HG02610 (cell line): ENCODE results near the gene KNSTRN.

Experiments used
- ATAC-seq: cut with Tn5 transposase; IDR thresholded peaks from one replicate; pipeline ENCODE4 v1.9.1; 2021; ENCODE audit warnings: mild to moderate bottlenecking, moderate library complexity; ENCODE audit not compliant: unreplicated experiment

Gene KNSTRN

DNA sequence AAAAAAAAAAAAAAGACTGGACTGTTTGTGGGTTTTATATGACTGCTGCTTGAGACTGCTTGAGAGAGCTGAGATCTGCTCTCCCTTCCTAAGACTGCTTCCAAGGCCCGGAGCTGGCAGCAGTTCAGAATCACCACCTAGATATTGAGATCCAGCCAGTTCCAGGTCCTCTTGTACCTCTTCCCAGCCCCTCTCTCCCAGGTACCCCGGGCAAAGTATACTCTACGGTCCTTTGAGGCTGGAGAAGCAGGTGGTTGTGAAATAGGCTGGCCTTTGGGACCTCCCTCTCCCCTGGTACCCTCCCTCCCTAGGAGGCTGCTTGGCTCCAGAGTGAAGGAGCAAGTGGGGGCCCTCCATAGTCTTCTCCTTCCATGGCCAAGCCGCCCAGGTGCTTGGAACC is 45.7 kb downstream of the KNSTRN start:
- no peak for ATAC-seq

DNA sequence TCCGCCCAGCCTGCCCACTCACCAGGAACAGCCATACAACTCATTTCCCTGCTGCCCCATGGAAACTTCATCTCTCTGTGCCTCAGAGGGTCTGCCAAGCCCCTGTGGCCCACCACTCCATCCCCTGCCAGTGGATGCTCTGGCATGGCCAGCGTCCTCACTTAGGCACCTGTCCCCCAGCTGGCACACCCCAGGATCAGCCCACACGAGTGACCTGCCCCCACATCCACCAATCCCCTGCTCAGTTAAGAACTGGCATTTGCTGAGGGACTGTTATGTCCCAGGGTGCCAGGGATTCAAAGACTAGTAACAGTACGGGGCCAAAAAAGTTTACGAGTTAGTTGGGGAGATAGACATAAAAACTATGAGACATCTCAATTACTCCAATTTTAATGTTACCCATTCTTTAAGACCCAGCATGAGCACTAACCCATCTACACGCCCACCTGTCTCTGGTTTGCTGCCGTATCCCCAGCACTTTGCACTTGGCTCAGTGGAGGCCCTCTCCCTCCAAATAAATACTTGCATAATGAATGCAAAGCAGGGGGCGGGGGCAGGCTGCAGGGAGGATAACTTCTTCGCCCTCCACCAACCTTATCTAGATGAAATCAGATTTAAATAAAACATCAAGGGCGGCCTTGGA is 46.7 kb downstream of the KNSTRN start:
- no peak for ATAC-seq

DNA sequence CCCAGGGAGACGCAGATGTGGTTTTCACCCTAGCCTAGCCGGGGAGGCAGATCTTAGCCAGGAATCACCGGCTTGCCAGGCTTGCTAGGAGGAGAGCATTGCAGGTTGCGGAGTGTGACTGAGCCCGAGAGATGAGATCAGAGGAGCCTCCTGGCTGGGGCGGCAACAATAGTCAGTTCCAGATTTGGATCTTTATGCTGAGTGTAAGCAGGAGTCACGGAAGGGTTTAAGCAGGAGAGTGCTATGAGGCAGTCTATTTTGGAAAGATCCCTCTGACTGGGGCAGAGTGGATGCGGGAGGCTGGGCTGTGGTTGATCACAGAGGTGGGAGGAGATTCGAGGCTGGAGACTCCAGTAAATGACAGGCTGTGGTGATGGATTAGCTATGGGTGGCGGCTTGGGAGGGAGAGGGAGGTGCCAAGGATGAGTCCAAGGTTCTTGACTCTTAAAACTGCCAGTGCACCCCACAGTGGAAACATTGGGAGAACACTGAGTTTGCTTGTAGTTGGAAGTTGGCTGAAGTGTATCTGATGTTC is 47.8 kb downstream of the KNSTRN start:
- no peak for ATAC-seq

DNA sequence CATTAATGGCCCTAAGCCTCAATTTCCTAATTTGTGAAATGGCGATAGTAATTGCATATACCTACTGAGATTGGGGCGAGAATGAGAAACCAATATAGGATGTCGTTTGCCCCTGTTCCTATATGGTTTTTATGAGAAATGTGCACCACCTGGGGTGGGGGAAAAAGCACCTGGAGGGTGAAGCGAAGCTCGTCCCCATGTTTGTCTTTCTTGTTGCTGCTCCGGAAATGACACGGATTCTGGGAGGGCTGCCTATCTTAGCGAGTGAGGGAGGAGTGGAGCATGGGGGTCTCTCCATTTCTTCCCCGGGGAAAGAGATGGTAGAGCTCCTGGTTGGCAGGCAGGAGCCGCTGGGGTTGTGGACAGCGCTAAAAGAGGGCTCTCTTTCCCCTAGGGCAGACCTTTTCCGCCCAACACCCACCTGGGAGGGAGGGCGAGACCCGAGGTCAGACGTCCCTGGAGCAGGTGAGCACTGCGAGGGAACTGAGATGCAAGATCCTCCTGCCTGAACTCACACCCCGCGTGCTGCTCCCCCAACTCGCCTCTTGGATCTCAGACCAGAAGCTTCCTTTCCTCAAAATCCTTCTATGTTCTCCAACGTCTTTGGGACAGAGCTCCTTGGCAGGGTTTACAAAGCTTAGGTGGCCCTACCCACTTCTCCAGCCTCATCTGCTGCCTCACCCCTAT is 52.6 kb downstream of the KNSTRN start:
- ATAC-seq, result no peak

DNA sequence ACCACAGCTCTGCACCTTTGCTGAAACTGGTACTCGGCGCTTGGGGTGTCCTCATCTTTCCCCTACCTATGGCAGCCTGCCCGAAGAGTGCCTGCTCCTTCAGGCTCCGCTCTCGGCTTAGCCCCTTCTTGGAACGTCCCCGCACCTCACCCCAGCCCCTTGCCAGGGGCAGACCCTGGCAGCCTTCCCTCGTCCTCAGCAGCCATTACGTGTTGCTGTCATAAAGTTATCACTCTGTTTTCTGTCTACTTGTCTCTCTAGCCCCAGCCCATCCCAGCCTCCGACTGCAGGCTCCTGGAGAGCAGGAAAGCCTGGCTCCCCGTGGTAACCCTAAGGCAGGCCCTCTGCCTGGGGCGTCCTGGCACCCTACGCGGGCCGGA is 53.2 kb downstream of the KNSTRN start:
- ATAC-seq, result no peak

DNA sequence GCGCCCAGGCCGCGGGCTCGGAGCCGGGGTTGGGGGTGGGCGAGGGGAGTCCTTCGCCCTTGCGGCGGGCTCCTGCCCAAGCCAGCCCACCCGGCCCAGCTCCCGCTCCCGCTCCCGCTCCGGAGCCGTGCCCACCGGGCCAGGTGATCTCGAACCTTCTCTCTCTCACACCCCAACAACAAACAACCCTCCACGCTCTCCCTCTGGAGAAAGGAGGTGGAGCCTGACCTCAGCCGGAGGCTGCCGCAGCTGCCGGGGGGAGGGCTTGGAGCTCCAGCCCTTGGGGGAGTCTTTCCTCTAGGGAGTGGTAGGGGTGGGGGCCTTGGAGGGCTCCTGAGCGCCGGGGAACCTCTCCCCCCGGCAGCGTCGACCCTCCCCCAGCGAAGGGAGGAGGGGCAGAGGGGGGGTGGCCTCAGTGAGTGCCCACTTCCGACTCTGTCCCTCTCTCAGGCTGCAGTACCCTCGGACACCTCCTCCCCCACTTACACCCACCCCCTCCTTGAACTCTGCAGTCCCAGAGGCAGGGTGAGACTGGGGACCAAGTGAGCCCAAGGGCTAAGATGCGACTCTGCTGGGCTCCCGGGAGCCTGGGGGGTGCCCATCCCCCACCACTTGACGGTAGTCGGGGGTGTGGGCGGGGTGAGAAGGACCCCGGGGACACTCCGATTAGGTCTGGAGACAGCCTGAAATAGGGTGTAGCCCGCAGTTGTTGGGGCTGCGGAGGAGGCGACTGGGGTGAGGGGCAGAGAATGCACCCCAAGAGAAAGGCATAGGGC is 53.8 kb downstream of the KNSTRN start:
- no peak for ATAC-seq

DNA sequence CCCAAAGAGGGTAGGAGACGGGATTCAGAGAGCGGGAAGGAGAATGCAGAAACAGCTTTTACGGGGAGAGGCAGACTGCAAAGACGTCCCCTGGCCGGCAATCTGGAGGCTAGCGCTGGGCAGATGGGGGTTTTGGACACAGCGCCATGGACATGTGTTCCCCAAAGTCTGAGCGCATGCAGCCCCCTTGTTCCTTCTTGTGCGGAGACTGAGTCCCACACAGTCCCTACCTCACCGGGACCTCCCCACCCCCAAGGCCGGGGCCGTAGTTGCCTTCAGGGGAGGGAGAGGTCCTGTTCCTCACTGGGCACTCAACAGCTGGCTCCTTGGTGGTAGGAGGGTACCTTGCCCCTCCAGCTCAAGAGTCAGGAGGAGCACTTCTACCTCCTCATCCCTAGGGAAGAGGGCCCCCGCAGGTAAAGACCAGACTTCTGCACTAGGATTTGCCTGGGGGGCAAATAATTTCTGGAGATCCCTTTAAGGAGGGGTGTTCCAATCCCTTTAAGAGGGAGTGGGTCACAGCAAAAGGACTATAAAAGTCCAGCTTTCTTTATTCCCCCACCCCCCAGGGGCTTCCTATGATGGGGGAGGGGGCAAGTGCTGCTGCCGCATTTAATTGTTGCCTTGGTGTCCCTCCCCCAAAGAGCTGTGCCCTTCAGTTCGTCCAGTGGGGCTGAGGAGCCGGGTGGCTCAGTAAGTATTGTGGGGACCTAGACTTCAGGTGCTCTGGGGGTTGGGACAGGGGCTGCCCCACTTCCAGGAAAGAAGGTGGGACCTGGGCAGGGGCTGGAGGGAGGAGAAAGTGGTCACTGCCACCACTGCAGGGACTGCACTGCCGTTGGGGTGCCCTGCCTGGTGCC is 54.6 kb downstream of the KNSTRN start:
- ATAC-seq, result no peak

DNA sequence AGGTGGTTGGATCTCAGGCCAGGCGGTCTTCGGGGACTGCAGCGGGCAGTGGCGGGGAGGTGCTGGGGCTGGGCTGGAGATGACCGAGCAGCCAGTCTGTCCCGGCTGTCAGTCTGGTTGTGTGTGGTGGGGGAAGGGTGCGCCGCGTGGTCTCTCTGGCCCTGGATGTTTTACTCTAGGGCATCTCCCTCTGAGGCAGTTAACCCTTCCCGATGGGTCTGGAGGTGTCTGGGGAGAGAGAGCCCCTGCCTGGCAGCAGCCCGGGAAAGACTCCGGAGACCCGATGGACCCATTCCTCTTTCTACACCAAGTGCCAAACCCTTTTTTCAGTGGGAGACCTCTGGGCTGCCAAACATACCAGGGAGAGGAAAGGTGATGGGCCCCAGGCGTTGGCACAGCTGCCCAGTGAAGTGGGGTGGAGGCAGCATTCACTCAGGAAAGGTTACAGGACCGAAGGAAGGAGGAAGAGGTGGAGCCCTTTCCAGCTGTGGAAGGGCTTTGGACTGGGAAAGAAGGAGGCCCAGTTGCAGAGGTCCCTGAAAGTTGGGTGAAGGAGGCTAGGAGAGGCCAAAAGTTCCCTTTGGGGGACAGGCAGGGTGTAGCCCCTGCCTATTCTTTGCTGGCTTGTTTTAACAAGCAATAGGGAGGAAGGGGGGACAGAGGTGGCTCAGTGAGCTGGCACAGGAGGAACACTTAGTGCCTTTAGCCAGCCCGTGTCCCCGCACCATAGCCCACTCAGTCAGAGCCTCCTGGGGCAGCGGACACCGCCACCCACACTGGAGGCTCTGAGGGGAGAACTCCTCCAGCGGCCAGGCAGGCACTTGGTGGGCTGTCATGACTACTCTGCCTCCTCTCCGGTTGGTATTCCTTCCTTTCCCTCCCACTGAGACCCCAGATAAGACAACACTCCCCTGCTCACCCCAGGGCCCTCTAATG is 55.5 kb downstream of the KNSTRN start:
- no peak for ATAC-seq

DNA sequence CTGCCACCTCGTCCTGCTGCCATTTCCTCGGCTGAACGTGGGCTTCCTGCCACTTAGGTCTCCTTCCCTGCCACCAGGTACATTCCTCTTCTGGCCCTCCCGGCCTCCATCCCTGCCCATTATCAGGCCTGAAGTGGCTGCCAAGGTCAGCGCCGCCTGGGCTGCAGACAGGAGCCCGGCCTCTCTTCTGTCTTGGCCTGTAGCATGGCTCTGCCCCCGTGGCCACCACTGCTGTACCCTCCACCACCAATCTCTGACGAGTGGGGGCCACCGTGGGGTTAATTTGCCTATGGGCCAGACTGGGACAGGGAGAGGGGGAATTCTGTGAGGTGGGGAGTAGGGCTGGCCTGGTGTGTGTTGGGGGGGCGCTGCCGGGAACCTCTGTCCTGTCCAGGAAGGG is 56.2 kb downstream of the KNSTRN start:
- no peak for ATAC-seq

DNA sequence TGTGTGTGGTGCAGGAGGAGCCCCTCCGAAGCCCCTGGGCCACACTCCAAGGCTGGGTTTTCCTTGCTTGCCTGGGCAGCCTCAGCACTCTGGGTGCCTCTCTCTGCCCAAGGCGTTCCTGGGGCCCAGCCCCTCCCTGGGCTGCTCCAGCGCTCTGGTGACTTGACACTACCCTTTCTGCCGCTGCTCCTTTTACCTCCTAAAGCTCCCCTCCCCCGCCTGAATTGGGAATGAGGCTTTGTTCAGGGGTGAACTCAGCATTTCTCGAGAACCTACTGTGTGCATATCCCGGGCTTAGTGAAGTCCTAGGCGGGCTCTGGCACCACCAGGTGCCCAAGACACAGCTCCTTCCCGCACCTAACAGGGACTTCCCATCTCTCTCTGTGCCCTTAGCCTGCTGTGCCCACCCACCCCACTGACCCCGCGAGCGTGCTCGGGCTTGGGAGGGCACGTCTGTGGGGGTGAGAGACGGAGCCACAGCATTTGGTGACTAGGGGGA is 57.0 kb downstream of the KNSTRN start:
- ATAC-seq, result no peak

DNA sequence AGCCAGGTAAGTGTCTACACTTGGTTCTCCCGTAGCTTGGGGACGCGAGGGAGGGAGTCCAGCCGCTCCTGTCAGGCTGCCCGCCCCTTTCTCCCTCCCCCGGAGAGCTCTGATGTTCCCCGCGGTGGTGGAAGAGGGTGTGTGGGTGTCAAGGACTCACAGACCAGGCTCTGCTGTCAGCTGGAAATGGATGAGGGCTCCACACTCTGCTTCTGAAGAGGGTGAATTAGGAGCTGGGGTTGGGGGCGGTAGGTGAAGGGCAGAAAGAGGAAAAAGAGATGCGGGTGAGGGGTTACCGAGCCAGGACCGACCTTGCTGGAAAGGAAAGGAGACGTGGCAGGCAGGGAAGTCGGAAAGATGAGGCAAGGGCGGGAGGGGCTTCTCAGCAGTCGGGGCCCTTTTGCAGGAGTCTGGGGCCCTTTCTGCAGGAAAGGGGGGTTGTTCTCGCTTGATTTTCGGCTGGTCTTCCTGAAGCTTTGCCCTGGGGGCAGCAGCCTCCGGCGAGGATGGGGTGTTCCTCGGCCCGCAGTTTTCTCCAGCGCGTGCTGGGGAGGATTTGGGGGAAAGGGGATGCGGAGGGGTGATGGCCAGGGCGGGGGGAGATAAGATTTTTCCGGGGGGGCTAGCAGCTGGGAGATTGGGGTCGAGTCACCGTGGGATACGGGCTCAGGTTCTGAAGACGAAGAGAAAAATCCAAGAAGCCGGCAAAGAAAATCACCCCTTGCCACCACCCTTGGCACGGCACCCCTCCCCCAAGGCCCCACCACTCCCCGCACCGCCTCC is 57.6 kb downstream of the KNSTRN start:
- no peak for ATAC-seq

DNA sequence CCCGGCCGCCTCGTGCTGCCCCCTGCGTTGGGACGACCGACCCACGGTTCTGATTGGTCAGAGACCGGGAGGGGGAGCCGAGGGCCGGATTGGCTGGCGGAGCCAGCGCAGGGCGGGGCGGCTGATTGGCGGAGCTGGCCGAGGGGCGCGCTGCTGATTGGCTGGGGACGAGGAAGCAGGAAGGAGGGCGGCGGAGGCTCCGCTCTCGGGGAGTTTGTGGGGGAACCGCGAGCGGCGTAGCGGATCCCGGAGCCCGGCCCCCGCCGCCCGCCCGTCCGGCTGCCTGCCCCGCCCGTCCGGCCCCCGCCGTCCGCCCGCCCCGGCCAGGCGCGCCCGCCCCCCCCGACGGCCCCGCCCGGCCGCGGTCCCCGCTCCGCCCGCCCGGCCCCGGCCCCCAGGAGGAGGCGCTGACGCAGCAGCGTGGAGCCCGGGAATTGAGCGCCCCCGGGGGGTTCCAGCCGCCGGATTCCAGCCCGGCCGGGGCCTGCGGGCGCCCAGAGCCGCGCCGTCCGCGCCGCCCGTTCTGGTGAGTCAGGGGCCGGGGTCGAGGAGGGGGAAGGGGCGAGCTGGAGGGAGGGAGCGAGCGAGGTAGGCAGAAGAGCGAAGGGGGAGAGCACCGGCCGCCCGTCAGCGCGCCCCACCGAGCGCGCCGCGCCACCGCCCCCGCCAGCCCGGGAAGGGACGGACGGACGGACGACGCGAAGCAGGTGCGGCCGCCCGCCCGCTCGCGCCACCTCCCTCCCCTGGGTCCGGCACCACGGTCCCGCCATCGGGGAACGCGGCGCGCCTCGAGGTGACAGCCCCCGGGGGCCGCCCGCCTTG is 58.4 kb downstream of the KNSTRN start, which contains the start of gene BAHD1:
BAHD1 (plus strand) TSS at position 211 of the 822 bp plus-strand sequence. CDS start 17,512 bp downstream, outside the sequence.
- peak; percentile 91 for ATAC-seq

DNA sequence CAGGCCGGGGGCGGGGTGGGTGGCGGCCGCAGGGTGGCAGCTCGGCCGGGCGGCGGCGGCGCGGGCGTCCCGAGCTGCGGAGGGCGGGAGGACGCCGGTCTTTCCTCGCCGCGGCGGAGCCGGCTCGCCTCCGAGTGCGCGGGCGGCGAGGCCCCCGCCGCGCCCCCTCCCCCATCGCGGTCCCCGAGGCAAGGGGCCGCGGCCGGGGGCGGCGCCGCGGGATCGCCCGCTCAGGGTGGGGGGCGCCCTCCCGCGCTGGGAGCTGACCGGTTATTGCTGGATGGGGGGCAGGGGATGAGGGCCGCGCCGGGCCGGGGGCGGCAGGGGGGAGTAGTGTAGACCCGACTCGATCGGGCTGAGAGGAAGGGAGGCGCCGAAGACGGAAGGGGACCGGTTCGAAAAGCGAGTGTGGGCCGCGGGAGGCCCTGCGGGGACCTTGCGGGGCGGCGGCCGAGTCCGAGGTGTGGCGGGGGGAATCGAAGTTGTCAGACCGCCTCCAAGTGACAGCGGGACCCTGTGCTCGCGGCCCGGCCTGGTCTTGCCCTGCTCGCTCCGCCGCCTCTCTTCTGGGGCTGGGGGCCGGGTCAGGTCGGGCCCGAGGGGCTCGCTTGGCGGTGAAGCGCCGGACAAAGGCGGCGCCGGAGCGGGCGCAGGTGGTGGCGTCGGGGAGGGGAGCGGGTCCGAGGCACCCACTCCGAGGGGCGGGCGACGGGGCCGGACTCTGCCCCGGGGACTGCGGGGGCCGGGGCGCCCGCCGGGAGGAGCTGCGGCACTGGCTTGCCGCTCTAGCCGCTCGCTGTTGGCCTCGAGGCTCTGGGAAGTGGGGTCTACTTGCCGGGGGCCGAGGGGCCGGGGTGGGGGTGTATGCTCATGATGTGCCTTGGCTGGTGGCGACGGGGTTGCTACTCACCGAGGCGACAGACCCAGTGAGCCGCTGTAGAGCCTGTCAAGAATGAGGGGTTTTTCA is 59.3 kb downstream of the KNSTRN start:
- no peak for ATAC-seq

DNA sequence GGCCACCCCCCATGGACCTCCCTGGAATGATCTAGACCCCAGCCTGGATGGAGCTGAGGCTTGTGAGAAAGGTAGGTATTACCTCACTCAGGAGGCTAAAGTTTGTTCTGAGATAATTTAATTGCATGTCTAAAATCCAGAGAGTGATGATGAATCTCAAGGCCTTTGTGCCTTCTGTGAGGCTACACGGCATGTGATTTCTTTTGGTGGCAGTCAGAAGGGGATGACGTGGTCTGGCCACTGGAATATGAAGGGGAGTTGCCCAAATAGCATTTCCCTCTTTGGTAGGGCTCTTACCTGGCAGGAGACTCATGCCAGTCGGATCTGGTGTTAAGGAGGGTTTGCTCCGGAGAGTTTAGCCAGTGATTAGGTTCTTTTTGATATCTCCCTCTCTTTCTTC is 60.7 kb downstream of the KNSTRN start:
- no peak for ATAC-seq

DNA sequence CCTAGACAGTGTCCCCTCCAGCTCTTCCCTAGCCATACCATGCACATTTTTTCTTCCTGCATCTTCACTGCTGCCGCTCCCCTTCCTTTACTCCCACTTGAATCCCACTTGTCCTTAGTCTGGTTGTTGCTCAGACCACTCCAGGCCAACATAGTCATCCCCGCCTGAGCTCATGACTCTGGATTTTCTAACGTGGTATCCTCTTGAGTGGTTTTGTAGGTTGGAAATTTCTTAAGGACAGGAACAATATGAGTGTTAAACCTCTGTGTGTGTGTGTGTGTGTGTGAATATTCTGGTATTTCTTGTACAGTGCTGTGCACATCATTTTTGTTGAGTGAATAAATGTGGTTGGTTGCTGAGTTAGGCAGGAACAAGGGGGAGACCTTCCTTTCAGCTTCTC is 61.3 kb downstream of the KNSTRN start:
- no peak for ATAC-seq
